SK-MEL-5 (cell line): ENCODE data around the gene TGFBR1. TPM values are rescaled to one million over a fixed set of nuclear protein-coding genes. Genes with fewer than 3 reads are reported as not detected.
A peak's percentile ranks its signal among the peaks of the same experiment; 100 is the strongest.

Experiments
- DNase-seq: peaks from one replicate; pipeline ENCODE4 v3.0.0-alpha.2; 2016; ENCODE audit warnings: low read depth, low spot score
- in situ Hi-C: cut with HindIII; loops from 2 replicates; pipeline ENCODE4 v1.10.0; 2016; ENCODE audit warnings: low sequenced_read_pairs, high pct_unique_total_duplicates, low pct_unique_long_range_greater_than_20kb
- total RNA-seq: library from RNA; depleted of rRNA; stranded (reverse); fragments of >200 nt; shearing (Covaris generic); gene quantifications from 2 replicates; pipeline ENCODE4 v1.2.3, GENCODE V29; 2014

The TGFBR1 gene
- total RNA-seq, 1 experiment from 2014 or later, result 122 TPM

GRCh38 chr9:99073985-99074901, 30.7 kb upstream of the TGFBR1 start:
- no peak for DNase-seq
- in situ Hi-C loops, result no loop called here

- no peak for DNase-seq
- in situ Hi-C loops, result no loop called here
Measured at GRCh38 chr9:99074902-99075245, 30.0 kb upstream of the TGFBR1 start.

GRCh38 chr9:99075246-99075912, 29.5 kb upstream of the TGFBR1 start:
- DNase-seq, result no peak
- in situ Hi-C loops, result no loop called here

- DNase-seq, result no peak
- in situ Hi-C loops, result no loop called here
Measured at GRCh38 chr9:99076030-99076429, 28.9 kb upstream of the TGFBR1 start.

- DNase-seq, result no peak
- in situ Hi-C loops, result no loop called here
Measured at GRCh38 chr9:99076483-99077171, 28.3 kb upstream of the TGFBR1 start.

GRCh38 chr9:99078717-99079116, 26.2 kb upstream of the TGFBR1 start:
- DNase-seq, result no peak
- in situ Hi-C loops, result no loop called here

GRCh38 chr9:99079542-99079941, 25.4 kb upstream of the TGFBR1 start:
- DNase-seq, result no peak
- in situ Hi-C loops, result no loop called here

- in situ Hi-C loops, result no loop called here
Measured at GRCh38 chr9:99083051-99083450, 21.9 kb upstream of the TGFBR1 start.

GRCh38 chr9:99085949-99086948, 18.7 kb upstream of the TGFBR1 start:
- in situ Hi-C loops, result no loop called here
- no peak for DNase-seq

More at GRCh38 chr9:99083051-99083450, 21.9 kb upstream of the TGFBR1 start:
- DNase-seq, result no peak

GRCh38 chr9:99087462-99087861, 17.5 kb upstream of the TGFBR1 start:
- in situ Hi-C loops, result no loop called here
- no peak for DNase-seq

GRCh38 chr9:99090336-99091130, 14.4 kb upstream of the TGFBR1 start:
- in situ Hi-C loops, result no loop called here
- DNase-seq, result peak; percentile 86

- no peak for DNase-seq
- in situ Hi-C loops, result no loop called here
Measured at GRCh38 chr9:99092643-99093491, 12.0 kb upstream of the TGFBR1 start.

GRCh38 chr9:99093492-99093791, 11.5 kb upstream of the TGFBR1 start:
- no peak for DNase-seq
- in situ Hi-C loops, result no loop called here

GRCh38 chr9:99095565-99095964, 9.3 kb upstream of the TGFBR1 start:
- no peak for DNase-seq
- in situ Hi-C loops, result no loop called here

GRCh38 chr9:99096409-99096808, 8.5 kb upstream of the TGFBR1 start:
- in situ Hi-C loops, result no loop called here
- no peak for DNase-seq
